IPS DF 6.9 (cell line): ENCODE results near the gene CHST14.

Experiments used
- DNase-seq: peaks from one replicate; pipeline ENCODE4 v3.0.0-alpha.2; 2013; ENCODE audit warnings: low read depth, low spot score
- H3K27ac ChIP-seq: one replicate; pipeline ENCODE4 v1.5.1; 2013; ENCODE audit warnings: low read length, control low read depth
- H3K27me3 ChIP-seq: 2 replicates; pipeline ENCODE4 v1.6.1; 2013; ENCODE audit warnings: mild to moderate bottlenecking, low read length; ENCODE audit not compliant: control insufficient read depth, insufficient read depth
- H3K36me3 ChIP-seq: 2 replicates; pipeline ENCODE4 v1.6.1; 2013; ENCODE audit warnings: low read length; ENCODE audit not compliant: control insufficient read depth, insufficient read depth
- H3K4me1 ChIP-seq: 2 replicates; pipeline ENCODE4 v1.6.1; 2013; ENCODE audit warnings: low read length; ENCODE audit not compliant: control insufficient read depth, insufficient read depth
- H3K4me3 ChIP-seq: 2 replicates; pipeline ENCODE4 v1.5.1; 2013; ENCODE audit warnings: mild to moderate bottlenecking, low read length
- H3K9me3 ChIP-seq: 2 replicates; pipeline ENCODE4 v1.6.1; 2013; ENCODE audit warnings: low read length, inconsistent platforms; ENCODE audit not compliant: control insufficient read depth, insufficient read depth
- WGBS: extraction: QIAGEN DNeasy Blood & Tissue Kit; methylation state at CpG from one replicate; pipeline ENCODE4 v1.1.7; 2013; ENCODE audit warnings: mixed read lengths, missing lambda C conversion rate; ENCODE audit not compliant: insufficient read length, insufficient coverage; 5-methylcytosine and 5-hydroxymethylcytosine counted together

Gene CHST14

GRCh38 chr15:40495516-40495915 is 24.7 kb downstream of the CHST14 start:
- Histone ChIP-seq H3K27me3 (no peaks in the 10 kb centered on the region), H3K4me1 (no peaks in the 10 kb centered on the region), H3K27ac (no peak overlapping the region), H3K36me3 (no peaks in the 10 kb centered on the region), H3K4me3 (no peak overlapping the region), H3K9me3 (no peaks in the 10 kb centered on the region)
- WGBS, result no CpG with 5 or more reads among the region's 2 CpGs
- DNase-seq, result no peak

GRCh38 chr15:40498418-40498817 is 27.6 kb downstream of the CHST14 start:
- Histone ChIP-seq H3K4me3 (no peak overlapping the region), H3K27ac (no peak overlapping the region), H3K36me3 (no peaks in the 10 kb centered on the region), H3K4me1 (no peaks in the 10 kb centered on the region), H3K9me3 (no peaks in the 10 kb centered on the region), H3K27me3 (no peaks in the 10 kb centered on the region)
- no CpG with 5 or more reads among the region's 5 CpGs for WGBS
- DNase-seq, result no peak

GRCh38 chr15:40498891-40499290 is 28.1 kb downstream of the CHST14 start:
- no peak overlapping the region for H3K4me3 ChIP-seq
- H3K27ac ChIP-seq, result no peak overlapping the region
- DNase-seq, result no peak
- H3K36me3 ChIP-seq, result no peaks in the 10 kb centered on the region
- H3K9me3 ChIP-seq, result no peaks in the 10 kb centered on the region
- no peaks in the 10 kb centered on the region for H3K27me3 ChIP-seq
- no peaks in the 10 kb centered on the region for H3K4me1 ChIP-seq
- no CpG with 5 or more reads among the region's 4 CpGs for WGBS

GRCh38 chr15:40499931-40500330 is 29.1 kb downstream of the CHST14 start:
- Histone ChIP-seq H3K9me3 (no peaks in the 10 kb centered on the region), H3K27ac (no peak overlapping the region), H3K27me3 (no peaks in the 10 kb centered on the region), H3K4me3 (no peak overlapping the region), H3K4me1 (no peaks in the 10 kb centered on the region), H3K36me3 (no peaks in the 10 kb centered on the region)
- no CpG with 5 or more reads among the region's 4 CpGs for WGBS
- DNase-seq, result no peak

- H3K9me3 ChIP-seq, result no peaks in the 10 kb centered on the region
- H3K27ac ChIP-seq, result no peak overlapping the region
- no CpG with 5 or more reads among the region's 4 CpGs for WGBS
- no peaks in the 10 kb centered on the region for H3K27me3 ChIP-seq
- H3K4me1 ChIP-seq, result no peaks in the 10 kb centered on the region
- H3K4me3 ChIP-seq, result no peak overlapping the region
- no peaks in the 10 kb centered on the region for H3K36me3 ChIP-seq
- no peak for DNase-seq
These were observed 30.0 kb downstream of the CHST14 start for GRCh38 chr15:40500568-40501330.

GRCh38 chr15:40501487-40501886 is 30.7 kb downstream of the CHST14 start:
- H3K27ac ChIP-seq, result no peak overlapping the region
- WGBS, result no CpG with 5 or more reads among the region's 6 CpGs
- no peak for DNase-seq

GRCh38 chr15:40506964-40507571 is 36.3 kb downstream of the CHST14 start:
- Histone ChIP-seq H3K27me3 (peaks cover 4% of the 10 kb centered on the region; the same call in 1 of the 2 replicates), H3K4me3 (no peak overlapping the region; the same call in 1 of the 2 replicates), H3K4me1 (peaks cover 3% of the 10 kb centered on the region; the same call in 1 of the 2 replicates), H3K9me3 (no peaks in the 10 kb centered on the region), H3K36me3 (no peaks in the 10 kb centered on the region), H3K27ac (no peak overlapping the region)
- no CpG with 5 or more reads among the region's 30 CpGs for WGBS
- no peak for DNase-seq

More at GRCh38 chr15:40501487-40501886, 30.7 kb downstream of the CHST14 start:
- no peaks in the 10 kb centered on the region for H3K4me1 ChIP-seq
- no peaks in the 10 kb centered on the region for H3K36me3 ChIP-seq
- H3K27me3 ChIP-seq, result no peaks in the 10 kb centered on the region
- H3K4me3 ChIP-seq, result no peak overlapping the region
- no peaks in the 10 kb centered on the region for H3K9me3 ChIP-seq

DNA sequence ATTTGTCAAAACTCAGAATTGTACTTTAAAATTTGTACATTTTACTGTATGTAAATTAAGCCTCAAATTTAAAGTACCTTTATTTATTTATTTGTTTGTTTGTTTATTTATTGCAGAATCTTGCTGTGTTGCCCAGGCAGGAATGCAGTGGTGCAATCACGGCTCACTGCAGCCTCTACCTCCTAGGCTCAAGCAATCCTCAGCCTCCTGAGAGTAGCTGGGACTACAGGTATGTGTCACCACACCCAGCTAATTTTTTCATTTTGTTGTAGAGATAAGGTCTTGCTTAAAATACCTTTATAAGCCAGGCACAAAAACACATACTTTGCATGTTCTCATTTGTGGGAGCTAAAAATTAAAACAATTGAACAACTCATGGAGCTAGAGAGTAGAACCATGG is 37.4 kb downstream of the CHST14 start:
- no peaks in the 10 kb centered on the region for H3K9me3 ChIP-seq
- WGBS, result no CpG with 5 or more reads among the region's 1 CpG
- no peak overlapping the region for H3K4me3 ChIP-seq
- H3K4me1 ChIP-seq, result peaks cover 3% of the 10 kb centered on the region; the same call in 1 of the 2 replicates
- no peak for DNase-seq
- H3K27ac ChIP-seq, result no peak overlapping the region
- H3K36me3 ChIP-seq, result no peaks in the 10 kb centered on the region
- peaks cover 5% of the 10 kb centered on the region; the same call in 1 of the 2 replicates for H3K27me3 ChIP-seq

- Histone ChIP-seq H3K9me3 (no peaks in the 10 kb centered on the region), H3K4me1 (peaks cover 3% of the 10 kb centered on the region; the same call in 1 of the 2 replicates), H3K27me3 (peaks cover 5% of the 10 kb centered on the region; the same call in 1 of the 2 replicates), H3K27ac (no peak overlapping the region), H3K36me3 (no peaks in the 10 kb centered on the region), H3K4me3 (no peak overlapping the region)
- WGBS, result no CpG with 5 or more reads among the region's 2 CpGs
- DNase-seq, result no peak
These were observed 39.4 kb downstream of the CHST14 start for GRCh38 chr15:40510201-40510600.

- peaks cover 5% of the 10 kb centered on the region; the same call in 1 of the 2 replicates for H3K27me3 ChIP-seq
- WGBS, result no CpG with 5 or more reads among the region's 22 CpGs
- DNase-seq, result no peak
- H3K9me3 ChIP-seq, result no peaks in the 10 kb centered on the region
- no peaks in the 10 kb centered on the region for H3K36me3 ChIP-seq
- H3K27ac ChIP-seq, result no peak overlapping the region
- peaks cover 3% of the 10 kb centered on the region; the same call in 1 of the 2 replicates for H3K4me1 ChIP-seq
- H3K4me3 ChIP-seq, result peak overlapping the region; percentile 41; the same call in 1 of the 2 replicates
These were observed 40.3 kb downstream of the CHST14 start for GRCh38 chr15:40511093-40511471.
